Posterior cingulate gyrus (tissue), 11 donors: ENCODE measurements around the gene B3GLCT.

Source experiments
- DNase-seq, 10 donors: peaks; one replicate each; pipeline versions ENCODE4 v3.0.0 to v3.0.0-alpha.2; 2020 to 2021; ENCODE audit warnings: mixed read lengths in 3 of 10
- intact Hi-C: fragments of 100-400 bp; cut with DNase I; formaldehyde crosslinking; loops from one replicate; pipeline ENCODE4 v1.15.1; 2023

Gene B3GLCT

GRCh38 chr13:31179754-31180153, 20.0 kb upstream of the B3GLCT start:
- intact Hi-C loops, result loop anchor here (5.0 to 10.0 kb wide), 2 partner anchors 243 to 565 kb away; no protein-coding TSS in a partner anchor
- no peak for DNase-seq

GRCh38 chr13:31182987-31183386, 16.8 kb upstream of the B3GLCT start:
- intact Hi-C loops, result loop anchor here (10.0 kb wide), 1 partner anchor 562 kb away; no protein-coding TSS in a partner anchor
- DNase-seq, result peak in 1 of 10 donors; percentile 53

GRCh38 chr13:31184451-31184850, 15.3 kb upstream of the B3GLCT start:
- intact Hi-C loops, result loop anchor here (10.0 kb wide), 1 partner anchor 560 kb away; no protein-coding TSS in a partner anchor

GRCh38 chr13:31184981-31185645, 14.7 kb upstream of the B3GLCT start:
- no peak for DNase-seq
- intact Hi-C loops, result loop anchor here (10.0 kb wide), 1 partner anchor 560 kb away; no protein-coding TSS in a partner anchor

More at GRCh38 chr13:31184451-31184850, 15.3 kb upstream of the B3GLCT start:
- DNase-seq, result no peak

- DNase-seq, result no peak
- intact Hi-C loops, result no loop called here
Measured at GRCh38 chr13:31191748-31192147, 8.0 kb upstream of the B3GLCT start.

GRCh38 chr13:31192306-31192705, 7.5 kb upstream of the B3GLCT start:
- intact Hi-C loops, result no loop called here
- peak in 9 of 10 donors; percentile 37 to 94 (median 61) for DNase-seq

GRCh38 chr13:31195616-31196015, 4.2 kb upstream of the B3GLCT start:
- intact Hi-C loops, result no loop called here
- DNase-seq, result no peak

- peak in 1 of 10 donors; percentile 52 for DNase-seq
Measured at GRCh38 chr13:31196992-31197391, 2.8 kb upstream of the B3GLCT start.

GRCh38 chr13:31198519-31198918, 1.3 kb upstream of the B3GLCT start:
- no peak for DNase-seq
- intact Hi-C loops, result no loop called here

More at GRCh38 chr13:31196992-31197391, 2.8 kb upstream of the B3GLCT start:
- intact Hi-C loops, result no loop called here

GRCh38 chr13:31199527-31199848, 287 bp upstream of the B3GLCT start:
- intact Hi-C loops, result no loop called here
- DNase-seq, result no peak

- intact Hi-C loops, result loop anchor here (1.0 kb wide), 1 partner anchor 38 kb away; no protein-coding TSS in a partner anchor
- DNase-seq, result peak in 7 of 10 donors; percentile 24 to 90 (median 53)
Measured at GRCh38 chr13:31200637-31200971, 829 bp downstream of the B3GLCT start.

- DNase-seq, result no peak
- intact Hi-C loops, result no loop called here
Measured at GRCh38 chr13:31201341-31202031, 1.7 kb downstream of the B3GLCT start.

- no peak for DNase-seq
- intact Hi-C loops, result no loop called here
Measured at GRCh38 chr13:31204592-31204991, 4.8 kb downstream of the B3GLCT start.

GRCh38 chr13:31207661-31208552, 8.1 kb downstream of the B3GLCT start:
- DNase-seq, result peak in 3 of 10 donors; percentile 28 to 77 (median 66)
- intact Hi-C loops, result no loop called here

GRCh38 chr13:31208559-31209122, 8.9 kb downstream of the B3GLCT start:
- intact Hi-C loops, result no loop called here
- DNase-seq, result peak in 1 of 10 donors; percentile 38

- intact Hi-C loops, result no loop called here
- peak in 9 of 10 donors; percentile 41 to 91 (median 61) for DNase-seq
Measured at GRCh38 chr13:31209172-31209840, 9.5 kb downstream of the B3GLCT start.

- intact Hi-C loops, result no loop called here
- DNase-seq, result no peak
Measured at GRCh38 chr13:31209841-31210210, 10.1 kb downstream of the B3GLCT start.

- intact Hi-C loops, result no loop called here
- DNase-seq, result no peak
Measured at GRCh38 chr13:31213651-31214289, 14.0 kb downstream of the B3GLCT start.

GRCh38 chr13:31214435-31214834, 14.7 kb downstream of the B3GLCT start:
- DNase-seq, result no peak
- intact Hi-C loops, result no loop called here
